ENCODE data around the gene EFR3B.

- TF ChIP-seq CTCF (IDR thresholded peaks at IDR 0.05; ENCODE audit: insufficient read depth, low read length, poor library complexity, severe bottlenecking): no peak
- no peak for TF ChIP-seq EZH2phosphoT487 (conservative IDR thresholded peaks at IDR 0.05; ENCODE audit: low read length)
Observed at GRCh38 chr2:25025229-25026007, 16.5 kb upstream of the EFR3B start.
